ENCODE measurements around the gene COG3. TPM values are rescaled to one million over a fixed set of nuclear protein-coding genes. Genes with fewer than 3 reads are reported as not detected.
"Not testable (repeated sequence)": the region's sequence is repeated elsewhere in the genome, so short reads cannot be mapped to it uniquely, and the experiment has no call there.

Gene COG3
- total RNA-seq (24.6 and 82.9 TPM in 2 replicates), polyA plus RNA-seq (22.4 and 26.2 TPM in 2 replicates)

GRCh38 chr13:45464687-45465453 is at the start of gene COG3:
TSS of gene COG3 (plus strand) at chr13:45464939. CDS start at chr13:45465037, 98 bp downstream.
- peaks cover 17% of the 10 kb centered on the region for H3K4me1 ChIP-seq (ENCODE audit: low read depth)
- peak; percentile 41 for TF ChIP-seq CTCF (IDR thresholded peaks at IDR 0.05; ENCODE audit: low read depth, low read length)
- H3K27me3 ChIP-seq: peaks cover 14% of the 10 kb centered on the region
- H3K9me3 ChIP-seq (ENCODE audit: low read depth): no peaks in the 10 kb centered on the region
- peak within 1 kb of the TSS; percentile 89 for H3K27ac ChIP-seq
- H3K4me3 ChIP-seq: peak within 1 kb of the TSS; percentile 62
- DNase-seq (ENCODE audit: low read depth in 1 of 2, low spot score in 1 of 2): peak; percentile 95 to 97
- no peaks in the 10 kb centered on the region for H3K36me3 ChIP-seq

GRCh38 chr13:45415112-45415511 is 49.6 kb upstream of the COG3 start:
- no peaks in the 10 kb centered on the region for H3K27me3 ChIP-seq
- H3K27ac ChIP-seq: peak overlapping the region; percentile 1
- no peak for DNase-seq (ENCODE audit: low read depth in 1 of 2, low spot score in 1 of 2)
- TF ChIP-seq CTCF (IDR thresholded peaks at IDR 0.05; ENCODE audit: low read depth, low read length): no peak
- no peaks in the 10 kb centered on the region for H3K9me3 ChIP-seq (ENCODE audit: low read depth)
- peaks cover 2% of the 10 kb centered on the region for H3K36me3 ChIP-seq
- no peak overlapping the region for H3K4me3 ChIP-seq
- H3K4me1 ChIP-seq (ENCODE audit: low read depth): peaks cover 6% of the 10 kb centered on the region

GRCh38 chr13:45416516-45417128 is 48.1 kb upstream of the COG3 start:
- H3K27ac ChIP-seq: no peak overlapping the region
- H3K4me3 ChIP-seq: no peak overlapping the region
- no peaks in the 10 kb centered on the region for H3K27me3 ChIP-seq
- H3K36me3 ChIP-seq: no peaks in the 10 kb centered on the region
- no peak for DNase-seq (ENCODE audit: low read depth in 1 of 2, low spot score in 1 of 2)
- H3K9me3 ChIP-seq (ENCODE audit: low read depth): no peaks in the 10 kb centered on the region
- TF ChIP-seq CTCF (IDR thresholded peaks at IDR 0.05; ENCODE audit: low read depth, low read length): no peak
- H3K4me1 ChIP-seq (ENCODE audit: low read depth): peaks cover 6% of the 10 kb centered on the region

- no peak for TF ChIP-seq CTCF (IDR thresholded peaks at IDR 0.05; ENCODE audit: low read depth, low read length)
- Histone ChIP-seq H3K4me3 (peak within 1 kb of the TSS; percentile 61), H3K27me3 (no peaks in the 10 kb centered on the region), H3K9me3 (ENCODE audit: low read depth) (no peaks in the 10 kb centered on the region), H3K36me3 (no peaks in the 10 kb centered on the region), H3K27ac (peak within 1 kb of the TSS; percentile 61), H3K4me1 (ENCODE audit: low read depth) (peaks cover 6% of the 10 kb centered on the region)
- DNase-seq (ENCODE audit: low read depth in 1 of 2, low spot score in 1 of 2): peak; percentile 93 to 95
Observed at GRCh38 chr13:45417790-45418534, 46.8 kb upstream of the COG3 start, which contains the start of gene SLC25A30. TSS of gene SLC25A30 (minus strand) at chr13:45418373. CDS start at chr13:45411425, 6,948 bp downstream.

DNA sequence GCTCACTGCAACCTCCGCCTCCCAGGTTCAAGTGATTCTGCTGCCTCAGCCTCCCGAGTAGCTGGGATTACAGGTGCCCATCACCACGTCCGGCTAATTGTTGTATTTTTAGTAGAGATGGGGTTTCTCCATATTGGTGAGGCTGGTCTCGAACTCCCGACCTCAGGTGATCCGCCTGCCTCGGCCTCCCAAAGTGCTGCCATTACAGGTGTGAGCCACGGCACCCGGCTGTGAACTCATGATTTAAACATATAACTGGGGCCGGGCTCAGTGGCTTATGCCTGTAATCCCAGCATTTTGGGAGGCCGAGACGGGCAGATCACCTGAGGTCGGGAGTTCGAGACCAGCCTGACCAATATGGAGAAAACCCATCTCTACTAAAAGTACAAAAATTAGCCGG is 45.4 kb upstream of the COG3 start:
- H3K27ac ChIP-seq; H3K4me3 ChIP-seq; H3K4me1 ChIP-seq (ENCODE audit: low read depth); H3K9me3 ChIP-seq (ENCODE audit: low read depth); H3K27me3 ChIP-seq; DNase-seq (ENCODE audit: low read depth in 1 of 2, low spot score in 1 of 2); H3K36me3 ChIP-seq: not testable (repeated sequence)
